Stimulated activated naive CD8-positive, alpha-beta T cell treated with anti-CD3 and anti-CD28 coated beads, Interleukin-15, Interleukin-2, amounts not matched to agents 100 ng/mL and 50 ng/mL, for 24 hours (primary cell): ENCODE measurements around the gene CIP2A.
"Not testable (repeated sequence)": the region's sequence is repeated elsewhere in the genome, so short reads cannot be mapped to it uniquely, and the experiment has no call there.

ENCODE experiments used
- H3K27ac Mint-ChIP-seq: one replicate; pipeline ENCODE4 v1.8.0; 2021; ENCODE audit warnings: mild to moderate bottlenecking, mixed read lengths
- H3K27me3 Mint-ChIP-seq: one replicate; pipeline ENCODE4 v1.8.0; 2021; ENCODE audit warnings: mixed read lengths
- H3K36me3 Mint-ChIP-seq: one replicate; pipeline ENCODE4 v1.8.0; 2021; ENCODE audit warnings: low read depth, mixed read lengths
- H3K4me1 Mint-ChIP-seq: one replicate; pipeline ENCODE4 v1.8.0; 2021; ENCODE audit warnings: low read depth, mixed read lengths
- H3K4me3 Mint-ChIP-seq: one replicate; pipeline ENCODE4 v1.8.0; 2021; ENCODE audit warnings: mild to moderate bottlenecking, mixed read lengths
- H3K9me3 Mint-ChIP-seq: one replicate; pipeline ENCODE4 v1.8.0; 2021; ENCODE audit warnings: mixed read lengths

Gene CIP2A

GRCh38 chr3:108589081-108589997, at the start of gene CIP2A, which contains the start of gene DZIP3:
CIP2A (minus strand) TSS chr3:108589438; CDS start chr3:108589375, 63 bp downstream.
DZIP3 (plus strand) TSS chr3:108589722; CDS start chr3:108605407, 15,685 bp downstream.
- Mint-ChIP-seq H3K27ac (peak within 1 kb of the TSS; percentile 97), H3K4me1 (peaks cover 42% of the 10 kb centered on the region), H3K36me3 (peaks cover 20% of the 10 kb centered on the region), H3K27me3 (no peaks in the 10 kb centered on the region), H3K9me3 (no peaks in the 10 kb centered on the region), H3K4me3 (peak within 1 kb of the TSS; percentile 96)

- no peak overlapping the region for H3K27ac Mint-ChIP-seq
- H3K36me3 Mint-ChIP-seq, result peaks cover 8% of the 10 kb centered on the region
- H3K27me3 Mint-ChIP-seq, result no peaks in the 10 kb centered on the region
Observed at GRCh38 chr3:108629974-108630373, 40.7 kb upstream of the CIP2A start.

GRCh38 chr3:108623504-108623903, 34.3 kb upstream of the CIP2A start:
- no peak overlapping the region for H3K4me3 Mint-ChIP-seq
- H3K27ac Mint-ChIP-seq, result no peak overlapping the region
- peaks cover 15% of the 10 kb centered on the region for H3K36me3 Mint-ChIP-seq
- H3K27me3 Mint-ChIP-seq, result no peaks in the 10 kb centered on the region
- H3K9me3 Mint-ChIP-seq, result peaks cover 4% of the 10 kb centered on the region
- H3K4me1 Mint-ChIP-seq, result no peaks in the 10 kb centered on the region

More at GRCh38 chr3:108629974-108630373, 40.7 kb upstream of the CIP2A start:
- H3K4me1 Mint-ChIP-seq, result no peaks in the 10 kb centered on the region
- H3K9me3 Mint-ChIP-seq, result no peaks in the 10 kb centered on the region
- no peak overlapping the region for H3K4me3 Mint-ChIP-seq

DNA sequence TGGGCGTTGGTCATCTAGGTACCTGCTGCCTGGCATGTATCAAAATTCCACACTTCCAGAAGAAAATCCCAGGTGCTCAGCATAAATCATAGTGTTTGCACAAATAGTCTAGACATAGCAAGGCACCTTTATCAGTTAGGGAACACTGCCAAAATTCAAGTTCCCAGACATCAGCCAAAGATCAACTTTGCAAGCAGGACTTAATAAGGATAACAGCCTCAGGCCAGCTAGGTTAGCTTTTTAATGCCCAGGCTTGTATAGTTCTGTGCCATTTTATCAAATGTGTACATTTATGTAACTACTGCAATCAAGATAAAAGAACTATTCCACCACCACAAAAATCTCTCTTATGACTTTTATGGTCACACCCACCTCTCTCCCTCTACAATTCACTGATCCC, 31.0 kb upstream of the CIP2A start:
- Mint-ChIP-seq H3K9me3 (peaks cover 4% of the 10 kb centered on the region), H3K27ac (no peak overlapping the region), H3K36me3 (peaks cover 18% of the 10 kb centered on the region), H3K4me3 (no peak overlapping the region), H3K27me3 (no peaks in the 10 kb centered on the region), H3K4me1 (no peaks in the 10 kb centered on the region)

DNA sequence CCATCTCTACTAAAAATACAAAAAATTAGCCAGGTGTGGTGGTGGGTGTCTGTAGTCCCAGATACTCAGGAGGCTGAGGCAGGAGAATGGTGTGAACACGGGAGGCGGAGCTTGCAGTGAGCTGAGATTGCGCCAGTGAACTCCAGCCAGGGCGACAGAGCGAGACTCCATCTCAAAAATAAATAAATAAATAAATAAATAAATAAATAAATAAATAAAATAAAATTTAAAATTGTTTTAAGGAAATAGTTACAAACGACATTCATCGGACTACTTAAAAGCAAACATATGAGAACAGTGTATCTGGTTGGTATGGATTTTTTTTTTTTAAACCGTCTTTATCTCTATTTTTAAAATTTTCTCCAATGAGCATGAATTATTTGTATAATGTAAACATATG, 26.9 kb upstream of the CIP2A start:
- H3K4me1 Mint-ChIP-seq, H3K4me3 Mint-ChIP-seq, H3K27ac Mint-ChIP-seq, H3K9me3 Mint-ChIP-seq, H3K27me3 Mint-ChIP-seq: not testable (repeated sequence)
- H3K36me3 Mint-ChIP-seq, result peaks cover 21% of the 10 kb centered on the region

DNA sequence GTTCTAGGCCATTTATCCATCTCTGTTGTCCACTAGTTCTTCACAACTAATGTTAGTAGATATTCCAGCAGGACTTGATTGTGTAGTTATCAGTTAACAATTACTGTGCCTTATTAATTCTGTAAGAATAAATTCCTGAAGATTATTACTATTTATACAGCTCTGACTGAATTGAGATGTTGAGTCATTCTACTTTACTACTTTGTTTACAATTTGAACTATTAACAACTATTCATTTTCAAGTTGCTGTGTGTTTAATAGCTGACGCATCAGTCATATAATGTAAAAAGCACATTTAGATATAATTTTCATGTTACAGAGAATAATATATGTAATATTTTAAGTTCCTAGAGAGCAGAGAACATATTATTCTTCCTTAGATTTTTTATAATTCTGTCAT, 21.4 kb upstream of the CIP2A start:
- H3K4me1 Mint-ChIP-seq, result peaks cover 4% of the 10 kb centered on the region
- H3K27ac Mint-ChIP-seq, result no peak overlapping the region
- H3K36me3 Mint-ChIP-seq, result peaks cover 33% of the 10 kb centered on the region
- no peaks in the 10 kb centered on the region for H3K9me3 Mint-ChIP-seq
- no peak overlapping the region for H3K4me3 Mint-ChIP-seq
- no peaks in the 10 kb centered on the region for H3K27me3 Mint-ChIP-seq

DNA sequence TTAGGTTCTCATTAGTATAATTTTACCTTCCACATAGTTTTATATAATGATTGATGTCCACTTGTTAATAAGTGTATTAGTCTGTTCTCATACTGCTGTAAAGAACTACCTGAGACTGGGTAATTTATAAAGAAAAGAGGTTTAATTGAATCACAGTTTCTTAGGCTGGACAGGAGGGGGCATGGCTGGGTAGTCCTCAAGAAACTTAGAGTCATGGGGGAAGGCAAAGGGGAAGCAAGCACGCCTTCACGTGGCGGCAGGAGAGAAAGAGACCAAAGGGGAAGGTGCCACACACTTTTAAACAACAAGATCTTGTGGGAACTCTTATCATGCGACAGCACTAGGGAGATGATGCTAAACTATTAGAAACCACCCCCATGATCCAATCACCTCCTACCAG, 19.5 kb upstream of the CIP2A start:
- H3K36me3 Mint-ChIP-seq, result peaks cover 33% of the 10 kb centered on the region
- H3K27ac Mint-ChIP-seq, result no peak overlapping the region
- peaks cover 23% of the 10 kb centered on the region for H3K4me1 Mint-ChIP-seq
- H3K4me3 Mint-ChIP-seq, result no peak overlapping the region
- H3K27me3 Mint-ChIP-seq, result no peaks in the 10 kb centered on the region
- no peaks in the 10 kb centered on the region for H3K9me3 Mint-ChIP-seq

GRCh38 chr3:108605491-108605890, 16.3 kb upstream of the CIP2A start:
- no peaks in the 10 kb centered on the region for H3K27me3 Mint-ChIP-seq
- H3K9me3 Mint-ChIP-seq, result no peaks in the 10 kb centered on the region
- peaks cover 45% of the 10 kb centered on the region for H3K4me1 Mint-ChIP-seq
- peaks cover 35% of the 10 kb centered on the region for H3K36me3 Mint-ChIP-seq
- no peak overlapping the region for H3K4me3 Mint-ChIP-seq
- no peak overlapping the region for H3K27ac Mint-ChIP-seq

DNA sequence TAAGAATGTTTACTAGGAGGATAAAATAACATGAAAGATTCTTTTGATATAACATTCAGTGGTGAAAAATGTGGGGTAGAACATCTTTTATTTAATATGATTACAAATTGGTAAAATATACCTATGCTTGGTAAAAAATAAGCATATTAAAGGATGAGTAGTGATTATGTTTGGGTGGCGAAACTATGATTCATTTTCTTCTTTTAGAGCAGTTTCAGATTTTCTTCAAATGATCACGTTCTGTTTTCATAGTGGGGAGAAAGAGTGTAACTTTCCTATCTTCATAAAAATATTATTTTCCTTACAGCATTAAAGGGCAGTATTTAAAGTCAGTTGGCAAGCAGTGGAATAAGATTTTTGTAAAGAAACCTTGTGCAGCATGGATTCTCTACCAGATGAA, 15.8 kb upstream of the CIP2A start:
- Mint-ChIP-seq H3K36me3 (peaks cover 32% of the 10 kb centered on the region), H3K27ac (no peak overlapping the region), H3K4me1 (peaks cover 46% of the 10 kb centered on the region), H3K9me3 (no peaks in the 10 kb centered on the region), H3K27me3 (no peaks in the 10 kb centered on the region), H3K4me3 (no peak overlapping the region)

- Mint-ChIP-seq H3K4me1 (peaks cover 53% of the 10 kb centered on the region), H3K36me3 (peaks cover 21% of the 10 kb centered on the region), H3K4me3 (peak overlapping the region; percentile 41), H3K27ac (peak overlapping the region; percentile 73), H3K27me3 (no peaks in the 10 kb centered on the region), H3K9me3 (no peaks in the 10 kb centered on the region)
Observed at GRCh38 chr3:108603691-108604090, 14.5 kb upstream of the CIP2A start.

- H3K27ac Mint-ChIP-seq, result peak overlapping the region; percentile 87
- H3K36me3 Mint-ChIP-seq, result peaks cover 18% of the 10 kb centered on the region
- H3K4me3 Mint-ChIP-seq, result peak overlapping the region; percentile 41
- H3K4me1 Mint-ChIP-seq, result peaks cover 53% of the 10 kb centered on the region
- H3K27me3 Mint-ChIP-seq, result no peaks in the 10 kb centered on the region
- no peaks in the 10 kb centered on the region for H3K9me3 Mint-ChIP-seq
Observed at GRCh38 chr3:108602935-108603294, 13.7 kb upstream of the CIP2A start.

- Mint-ChIP-seq H3K9me3 (no peaks in the 10 kb centered on the region), H3K36me3 (peaks cover 15% of the 10 kb centered on the region), H3K4me1 (peaks cover 53% of the 10 kb centered on the region), H3K27me3 (no peaks in the 10 kb centered on the region), H3K4me3 (peak overlapping the region; percentile 41), H3K27ac (peak overlapping the region; percentile 87)
Observed at GRCh38 chr3:108602249-108602934, 13.2 kb upstream of the CIP2A start.

DNA sequence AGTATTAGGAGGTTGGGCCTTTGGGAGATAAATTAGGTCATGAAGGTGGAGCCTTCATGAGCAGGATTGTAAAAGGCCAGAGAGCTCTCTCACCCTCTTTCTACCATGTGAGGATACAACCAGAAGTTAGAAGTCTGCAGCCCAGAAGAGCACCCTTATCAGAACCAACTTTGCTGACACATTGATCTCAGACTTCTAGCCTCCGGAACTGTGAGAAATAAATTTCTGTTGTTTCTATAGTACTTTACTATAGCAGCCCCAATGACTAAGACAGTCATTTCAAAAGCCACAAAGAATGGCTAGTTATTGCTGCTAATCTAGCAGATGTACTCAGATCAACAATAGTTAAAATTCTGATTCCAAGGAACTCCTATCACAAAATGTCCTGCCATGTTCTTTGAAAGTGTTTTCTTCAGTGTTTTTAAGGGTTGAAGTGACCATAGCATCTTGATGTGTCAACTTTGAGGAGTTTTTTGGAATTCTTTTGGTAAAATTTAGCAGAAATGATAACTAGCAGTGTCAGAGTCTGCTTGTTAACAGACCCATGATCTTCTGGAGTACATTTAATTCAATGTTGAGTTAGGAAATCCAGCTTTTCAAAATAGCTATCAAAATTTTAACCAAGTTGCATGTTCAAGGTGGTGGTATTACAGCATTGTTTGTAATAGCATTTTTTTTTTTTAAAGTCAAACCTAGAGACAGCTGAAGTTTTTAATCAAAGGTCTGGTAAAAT, 10.6 kb upstream of the CIP2A start:
- H3K4me3 Mint-ChIP-seq, result no peak overlapping the region
- no peaks in the 10 kb centered on the region for H3K27me3 Mint-ChIP-seq
- peaks cover 51% of the 10 kb centered on the region for H3K4me1 Mint-ChIP-seq
- H3K27ac Mint-ChIP-seq, result no peak overlapping the region
- peaks cover 7% of the 10 kb centered on the region for H3K36me3 Mint-ChIP-seq
- H3K9me3 Mint-ChIP-seq, result no peaks in the 10 kb centered on the region

- Mint-ChIP-seq H3K27me3 (no peaks in the 10 kb centered on the region), H3K9me3 (no peaks in the 10 kb centered on the region), H3K36me3 (peaks cover 7% of the 10 kb centered on the region), H3K4me3 (no peak overlapping the region), H3K4me1 (peaks cover 37% of the 10 kb centered on the region), H3K27ac (no peak overlapping the region)
Observed at GRCh38 chr3:108598375-108598774, 9.1 kb upstream of the CIP2A start.

DNA sequence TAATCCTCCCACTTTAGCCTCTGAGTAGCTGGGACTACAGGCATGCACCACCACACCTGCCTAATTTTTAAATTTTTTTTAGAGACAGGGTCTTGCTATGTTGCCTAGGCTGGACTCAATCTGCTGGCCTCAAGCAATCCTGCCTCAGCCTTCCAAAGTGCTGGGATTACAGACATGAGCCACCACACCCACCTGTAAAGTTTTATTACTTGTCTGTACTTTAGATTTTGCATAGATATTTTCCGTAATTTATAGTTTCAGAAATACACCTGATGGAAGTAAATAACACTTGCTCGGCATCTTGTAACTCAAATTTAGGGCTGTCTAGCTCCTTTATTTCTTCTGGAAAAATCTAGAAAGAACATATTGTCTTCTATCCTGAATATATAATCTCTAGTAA, 6.1 kb upstream of the CIP2A start:
- Mint-ChIP-seq H3K9me3 (no peaks in the 10 kb centered on the region), H3K36me3 (no peaks in the 10 kb centered on the region)

More for the DNA sequence above, 6.1 kb upstream of the CIP2A start:
- Mint-ChIP-seq H3K27ac (no peak overlapping the region), H3K27me3 (no peaks in the 10 kb centered on the region), H3K4me3 (no peak overlapping the region), H3K4me1 (peaks cover 36% of the 10 kb centered on the region)
